NCI-H128 (cell line): Measurements from ENCODE around the gene VEPH1.

ENCODE experiments used
- DNase-seq: peaks from one replicate; lab custom pipeline; 2025; ENCODE audit not compliant: unreplicated experiment; lab: John Stamatoyannopoulos, UW

The VEPH1 gene

GRCh38 chr3:157502916-157503595 lies at the start of gene VEPH1:
Gene VEPH1 (minus strand): TSS chr3:157503416. CDS start chr3:157495349, 8,067 bp downstream.
- DNase-seq = no peak

DNA sequence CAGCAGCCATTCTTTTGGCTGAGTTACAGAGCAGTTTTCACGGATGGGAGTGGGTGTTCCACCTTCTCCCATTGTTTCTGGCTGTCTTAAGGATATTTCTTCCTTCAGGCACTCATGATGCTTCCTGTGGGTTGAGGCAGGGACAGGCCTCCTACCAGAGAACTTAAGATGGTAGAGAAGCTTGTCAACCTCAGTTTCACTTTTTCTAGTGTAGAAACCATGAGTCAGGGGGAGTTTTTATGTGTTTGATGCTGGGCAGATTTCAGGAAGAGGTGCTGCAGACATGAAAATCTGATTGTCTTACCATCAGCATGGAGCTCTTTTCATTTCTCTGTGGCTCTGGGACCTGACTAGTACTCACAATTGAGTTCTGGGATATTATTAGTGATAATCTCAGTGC lies 48.7 kb upstream of the VEPH1 start:
- no peak for DNase-seq

- DNase-seq = no peak
These were observed 46.3 kb upstream of the VEPH1 start for GRCh38 chr3:157549498-157549897.

DNA sequence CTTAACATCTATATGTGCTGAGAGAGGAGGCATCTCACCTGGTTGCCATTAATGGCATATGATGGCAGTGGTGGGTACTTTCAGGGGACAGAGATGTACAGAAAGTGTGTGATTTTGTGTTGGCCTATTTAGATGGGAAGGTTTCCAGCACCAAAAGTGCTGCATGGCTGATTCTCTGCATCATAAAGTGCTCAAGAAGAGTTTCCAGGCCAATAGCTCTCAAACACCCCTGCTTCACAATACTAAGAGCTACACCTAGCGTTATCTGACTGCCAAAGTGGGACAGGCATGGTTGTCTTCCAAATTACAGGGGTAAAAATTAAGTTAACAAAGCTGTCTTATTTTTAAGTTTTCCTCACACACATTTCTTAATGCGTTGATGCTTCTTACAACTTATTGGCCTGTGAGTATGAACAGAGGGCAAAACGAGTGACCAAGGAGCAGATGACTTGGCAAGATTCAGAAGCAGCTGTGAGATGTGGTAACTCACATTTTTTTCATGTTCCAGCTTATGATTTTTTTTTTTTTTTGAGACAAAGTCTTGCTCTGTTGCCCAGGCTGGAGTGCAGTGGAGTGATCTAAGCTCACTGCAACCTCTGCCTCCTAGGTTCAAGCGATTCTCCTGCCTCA lies 41.4 kb upstream of the VEPH1 start:
- no peak for DNase-seq

DNA sequence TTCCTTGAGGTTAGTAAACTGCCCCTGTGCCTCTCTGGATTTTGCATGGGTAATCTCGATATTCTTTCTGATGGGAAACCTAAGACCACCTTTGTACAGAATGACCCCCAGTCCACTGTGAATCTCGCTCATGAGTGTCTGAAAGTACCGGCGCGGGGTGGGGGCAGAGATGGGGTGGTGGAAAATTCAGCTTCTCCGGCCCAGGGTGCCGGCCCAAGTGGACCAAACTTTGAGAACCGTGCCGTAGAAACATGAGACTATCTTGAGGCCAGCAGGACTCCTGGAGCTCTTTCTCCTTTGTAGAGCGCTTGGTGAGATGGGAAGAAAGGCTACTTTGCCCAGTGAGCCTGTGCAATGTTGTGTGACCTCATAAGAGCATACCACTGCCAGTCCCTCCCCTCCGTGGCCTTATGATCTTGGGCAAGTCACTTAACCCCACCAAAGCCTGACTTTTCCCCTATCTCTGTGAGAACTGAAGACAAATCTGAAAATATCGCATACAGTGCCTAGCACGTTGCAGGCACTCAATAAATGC lies 40.4 kb upstream of the VEPH1 start:
- DNase-seq = no peak

DNA sequence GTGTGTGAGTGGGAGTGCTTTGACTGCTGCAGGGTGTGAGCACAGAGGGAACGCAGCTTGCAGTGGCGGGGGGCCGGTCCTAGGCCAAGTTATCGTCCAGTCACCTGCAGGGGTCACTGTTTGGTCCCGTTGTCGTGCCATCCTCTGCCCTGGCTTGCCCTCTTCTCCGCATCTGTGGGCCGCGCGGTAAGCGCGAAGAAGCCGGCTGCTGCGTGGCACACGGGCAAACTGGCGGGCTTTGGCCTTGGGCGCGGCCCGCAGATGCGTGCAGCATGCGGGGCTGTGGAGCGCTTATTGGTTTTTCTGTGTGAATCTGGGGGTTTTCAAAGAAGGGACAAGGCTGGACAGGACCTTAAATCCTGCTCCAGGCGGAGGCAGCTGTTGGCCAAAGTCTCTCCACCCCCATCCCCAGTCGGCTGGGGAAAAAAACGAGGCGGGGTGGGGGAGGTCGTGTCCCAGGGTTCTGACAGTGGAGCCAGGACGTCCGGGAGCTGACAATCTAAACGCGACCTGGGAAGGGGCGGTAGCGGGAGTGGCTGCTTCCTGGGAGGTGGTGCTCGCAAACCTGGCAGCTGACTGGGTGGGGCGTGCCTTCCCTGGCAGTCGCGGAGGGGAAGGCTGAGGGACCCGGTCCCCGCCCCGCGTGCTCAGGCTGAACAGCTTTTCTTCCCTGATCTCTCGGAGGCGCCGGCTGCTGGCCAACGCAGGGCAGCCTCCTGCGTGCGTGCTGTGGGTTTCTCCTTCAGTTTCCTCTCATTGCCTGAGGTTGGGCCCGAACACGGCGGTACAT lies 39.7 kb upstream of the VEPH1 start:
- DNase-seq = no peak

- DNase-seq = no peak
These were observed 38.5 kb upstream of the VEPH1 start for GRCh38 chr3:157541506-157542236.

GRCh38 chr3:157540656-157541055 lies 37.4 kb upstream of the VEPH1 start:
- DNase-seq = no peak

DNA sequence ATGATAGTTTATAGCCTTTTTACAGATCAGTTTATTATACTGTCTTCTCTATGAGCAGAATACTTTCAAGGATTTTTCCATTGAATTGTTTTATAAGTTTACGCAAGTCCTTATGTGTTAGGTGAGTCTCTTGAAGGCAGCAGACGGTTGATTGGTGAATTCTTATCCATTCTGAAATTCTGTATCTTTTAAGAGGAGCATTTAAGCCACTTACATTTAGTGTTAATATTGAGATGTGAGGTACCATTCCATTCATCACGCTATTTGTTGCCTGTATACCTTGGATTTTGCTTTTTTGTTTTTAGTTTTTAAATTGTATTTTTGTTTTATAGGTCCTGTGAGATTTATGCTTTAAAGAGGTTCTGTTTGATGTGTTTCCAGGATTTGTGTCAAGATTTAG lies 32.5 kb upstream of the VEPH1 start:
- no peak for DNase-seq

- DNase-seq = no peak
These were observed 31.5 kb upstream of the VEPH1 start for GRCh38 chr3:157534725-157535161.

- no peak for DNase-seq
These were observed 30.3 kb upstream of the VEPH1 start for GRCh38 chr3:157533298-157534070.

DNA sequence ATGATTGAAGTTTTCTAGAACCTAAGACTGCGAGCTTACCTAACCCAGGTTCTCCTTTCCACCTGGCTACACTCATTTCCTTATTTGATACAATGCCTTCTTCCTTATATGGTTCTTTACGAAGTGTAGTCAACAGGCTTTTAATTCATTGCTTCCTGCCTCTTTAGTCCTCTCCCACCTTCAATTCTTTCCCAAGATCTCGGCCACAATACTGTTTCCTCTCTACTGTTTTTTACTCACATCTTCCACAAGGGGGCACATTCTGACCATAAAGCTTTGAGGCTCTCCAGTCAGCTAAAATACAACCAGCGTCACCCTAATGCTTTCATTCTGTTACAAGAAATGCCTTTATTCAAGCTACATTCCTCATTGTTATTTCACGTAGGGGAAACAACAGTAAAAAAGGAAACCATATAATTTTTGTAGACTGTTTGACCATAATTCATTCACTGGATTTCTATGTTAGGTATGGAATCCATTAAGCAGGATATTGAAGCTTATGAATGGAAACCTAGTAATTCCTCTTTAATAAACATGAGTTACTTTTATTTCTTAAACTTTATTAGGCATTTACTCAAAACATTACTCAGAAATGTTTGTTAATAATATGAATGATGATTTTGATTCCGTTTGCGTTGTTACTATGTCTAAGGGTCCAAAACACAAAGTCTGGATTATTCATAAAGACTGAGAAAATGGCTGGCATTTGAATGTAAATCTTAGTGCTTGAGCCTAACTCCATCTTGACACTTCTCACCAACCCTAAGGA lies 29.5 kb upstream of the VEPH1 start:
- DNase-seq = peak; percentile 68

DNA sequence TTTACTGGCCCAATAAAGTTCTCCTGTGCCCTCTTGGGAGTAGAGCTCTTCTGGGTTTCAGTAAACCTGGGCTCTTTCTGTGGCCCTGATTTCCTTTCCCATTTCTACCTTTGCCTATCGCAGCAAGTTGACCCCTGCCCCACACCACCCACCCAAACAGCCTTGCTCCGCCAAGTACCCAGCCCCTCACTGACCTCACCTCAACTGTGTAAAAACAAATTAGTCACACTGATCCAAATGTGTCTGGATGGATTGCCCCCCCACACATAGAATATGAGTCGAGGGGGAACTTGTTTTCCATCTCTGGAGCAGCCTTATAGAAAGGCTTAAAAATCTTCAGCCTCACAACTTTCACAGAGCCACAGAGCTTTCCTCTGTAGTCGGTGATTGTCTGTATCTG lies 28.6 kb upstream of the VEPH1 start:
- no peak for DNase-seq

- DNase-seq = no peak
These were observed 28.1 kb upstream of the VEPH1 start for GRCh38 chr3:157531301-157531660.

- no peak for DNase-seq
These were observed 27.6 kb upstream of the VEPH1 start for GRCh38 chr3:157530637-157531300.

GRCh38 chr3:157529751-157530150 lies 26.5 kb upstream of the VEPH1 start:
- DNase-seq = no peak

DNA sequence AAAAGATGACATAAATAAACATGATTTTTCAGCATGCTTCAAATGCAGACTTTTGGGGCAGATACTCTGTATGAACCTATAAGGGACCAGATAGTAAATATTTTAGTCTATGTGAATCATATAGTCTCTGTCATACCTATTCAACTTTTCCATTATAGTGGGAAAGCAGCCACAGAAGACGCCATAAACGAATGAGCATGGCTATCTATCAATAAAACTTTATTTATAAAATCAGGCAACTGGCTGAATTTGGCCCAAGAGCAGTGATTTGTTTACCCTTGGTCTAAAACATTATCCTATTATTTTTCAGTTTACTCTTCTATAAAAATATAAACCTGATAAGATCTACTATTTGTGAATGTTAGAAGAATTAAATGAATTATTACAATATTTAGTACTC lies 25.9 kb upstream of the VEPH1 start:
- DNase-seq = no peak

DNA sequence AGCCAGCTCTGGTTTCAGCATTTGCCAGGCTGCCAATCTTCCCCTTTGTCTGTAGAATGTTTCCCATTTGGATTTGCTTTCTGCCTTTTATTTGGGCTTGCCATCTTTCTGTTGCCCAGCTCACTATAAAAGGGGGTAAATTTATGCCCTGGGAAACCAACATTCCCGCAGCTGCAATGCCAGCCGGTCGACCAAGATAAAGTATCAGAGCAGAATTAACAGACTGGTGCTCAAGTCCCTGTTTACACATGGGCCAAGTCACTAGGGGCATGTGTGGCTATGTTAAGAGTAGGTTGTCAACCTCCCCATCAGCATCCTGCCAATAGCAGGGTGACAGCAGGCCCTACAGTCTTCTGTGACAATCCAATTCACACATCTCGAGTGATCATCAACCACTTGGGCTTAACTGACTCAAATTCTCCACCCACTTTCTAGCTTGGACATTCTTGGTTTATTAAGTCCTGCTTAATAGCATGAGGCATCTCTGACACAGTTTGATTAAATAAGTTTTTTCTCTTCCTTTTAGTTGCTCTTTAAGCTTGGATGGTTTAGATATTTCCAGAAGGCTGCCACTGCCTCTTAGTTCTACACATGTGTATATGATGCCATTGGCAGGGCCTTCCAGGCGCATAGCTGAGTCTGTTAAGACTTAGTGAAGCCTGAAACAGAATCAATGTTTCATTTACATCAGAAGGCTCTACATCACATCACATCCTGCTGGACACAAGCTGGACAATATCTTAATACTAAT lies 24.1 kb upstream of the VEPH1 start:
- no peak for DNase-seq
